Measurements from ENCODE around the gene KCNC3.

Gene KCNC3

GRCh38 chr19:50328873-50329145 is 368 bp downstream of the KCNC3 start:
- Histone ChIP-seq H3K4me1 (ENCODE audit: insufficient read depth, poor library complexity, severe bottlenecking) (no peaks in the 10 kb centered on the region), H3K9me3 (ENCODE audit: severe bottlenecking) (peaks cover 4% of the 10 kb centered on the region), H3K27ac (ENCODE audit: poor library complexity, severe bottlenecking) (no peak overlapping the region), H3K27me3 (ENCODE audit: insufficient read depth, poor library complexity, severe bottlenecking) (peaks cover 55% of the 10 kb centered on the region), H3K4me3 (ENCODE audit: severe bottlenecking) (peak overlapping the region; percentile 21), H3K36me3 (ENCODE audit: low read depth) (no peaks in the 10 kb centered on the region)
- no peak for DNase-seq (ENCODE audit: low spot score)
- ATAC-seq (ENCODE audit: low read depth): peak; percentile 11
- TF ChIP-seq CTCF (IDR thresholded peaks at IDR 0.05; ENCODE audit: poor library complexity, severe bottlenecking): no peak

- Histone ChIP-seq H3K27ac (ENCODE audit: poor library complexity, severe bottlenecking) (no peak overlapping the region), H3K36me3 (ENCODE audit: low read depth) (no peaks in the 10 kb centered on the region), H3K27me3 (ENCODE audit: insufficient read depth, poor library complexity, severe bottlenecking) (peaks cover 55% of the 10 kb centered on the region), H3K4me3 (ENCODE audit: severe bottlenecking) (peak overlapping the region; percentile 21), H3K4me1 (ENCODE audit: insufficient read depth, poor library complexity, severe bottlenecking) (no peaks in the 10 kb centered on the region), H3K9me3 (ENCODE audit: severe bottlenecking) (peaks cover 4% of the 10 kb centered on the region)
- ATAC-seq (ENCODE audit: low read depth) (no peak), DNase-seq (ENCODE audit: low spot score) (peak; percentile 45)
- peak; percentile 45 for TF ChIP-seq CTCF (IDR thresholded peaks at IDR 0.05; ENCODE audit: poor library complexity, severe bottlenecking)
Measured at GRCh38 chr19:50328224-50328872, 829 bp downstream of the KCNC3 start.

- ATAC-seq (ENCODE audit: low read depth): no peak
- peak; percentile 35 for DNase-seq (ENCODE audit: low spot score)
- Histone ChIP-seq H3K4me1 (ENCODE audit: insufficient read depth, poor library complexity, severe bottlenecking) (no peaks in the 10 kb centered on the region), H3K9me3 (ENCODE audit: severe bottlenecking) (peaks cover 4% of the 10 kb centered on the region), H3K4me3 (ENCODE audit: severe bottlenecking) (no peak overlapping the region), H3K27me3 (ENCODE audit: insufficient read depth, poor library complexity, severe bottlenecking) (peaks cover 51% of the 10 kb centered on the region), H3K36me3 (ENCODE audit: low read depth) (no peaks in the 10 kb centered on the region), H3K27ac (ENCODE audit: poor library complexity, severe bottlenecking) (no peak overlapping the region)
- no peak for TF ChIP-seq CTCF (IDR thresholded peaks at IDR 0.05; ENCODE audit: poor library complexity, severe bottlenecking)
Measured at GRCh38 chr19:50327461-50328223, 1.5 kb downstream of the KCNC3 start.

- no peaks in the 10 kb centered on the region for H3K36me3 ChIP-seq (ENCODE audit: low read depth)
- DNase-seq (ENCODE audit: low spot score) (peak; percentile 7), ATAC-seq (ENCODE audit: low read depth) (no peak)
- H3K4me1 ChIP-seq (ENCODE audit: insufficient read depth, poor library complexity, severe bottlenecking): no peaks in the 10 kb centered on the region
- H3K27ac ChIP-seq (ENCODE audit: poor library complexity, severe bottlenecking): no peak overlapping the region
- no peak for TF ChIP-seq CTCF (IDR thresholded peaks at IDR 0.05; ENCODE audit: poor library complexity, severe bottlenecking)
- no peak overlapping the region for H3K4me3 ChIP-seq (ENCODE audit: severe bottlenecking)
- peaks cover 45% of the 10 kb centered on the region for H3K27me3 ChIP-seq (ENCODE audit: insufficient read depth, poor library complexity, severe bottlenecking)
- peaks cover 4% of the 10 kb centered on the region for H3K9me3 ChIP-seq (ENCODE audit: severe bottlenecking)
Measured at GRCh38 chr19:50327013-50327412, 2.2 kb downstream of the KCNC3 start.

GRCh38 chr19:50326101-50326664 is 3.0 kb downstream of the KCNC3 start:
- DNase-seq (ENCODE audit: low spot score) (peak; percentile 29), ATAC-seq (ENCODE audit: low read depth) (no peak)
- Histone ChIP-seq H3K4me3 (ENCODE audit: severe bottlenecking) (no peak overlapping the region), H3K36me3 (ENCODE audit: low read depth) (no peaks in the 10 kb centered on the region), H3K9me3 (ENCODE audit: severe bottlenecking) (peaks cover 4% of the 10 kb centered on the region), H3K27ac (ENCODE audit: poor library complexity, severe bottlenecking) (no peak overlapping the region), H3K4me1 (ENCODE audit: insufficient read depth, poor library complexity, severe bottlenecking) (no peaks in the 10 kb centered on the region), H3K27me3 (ENCODE audit: insufficient read depth, poor library complexity, severe bottlenecking) (peaks cover 40% of the 10 kb centered on the region)
- TF ChIP-seq CTCF (IDR thresholded peaks at IDR 0.05; ENCODE audit: poor library complexity, severe bottlenecking): no peak
